Measurements from ENCODE around the gene TMEM201.

- TF ChIP-seq, protein P1, sequence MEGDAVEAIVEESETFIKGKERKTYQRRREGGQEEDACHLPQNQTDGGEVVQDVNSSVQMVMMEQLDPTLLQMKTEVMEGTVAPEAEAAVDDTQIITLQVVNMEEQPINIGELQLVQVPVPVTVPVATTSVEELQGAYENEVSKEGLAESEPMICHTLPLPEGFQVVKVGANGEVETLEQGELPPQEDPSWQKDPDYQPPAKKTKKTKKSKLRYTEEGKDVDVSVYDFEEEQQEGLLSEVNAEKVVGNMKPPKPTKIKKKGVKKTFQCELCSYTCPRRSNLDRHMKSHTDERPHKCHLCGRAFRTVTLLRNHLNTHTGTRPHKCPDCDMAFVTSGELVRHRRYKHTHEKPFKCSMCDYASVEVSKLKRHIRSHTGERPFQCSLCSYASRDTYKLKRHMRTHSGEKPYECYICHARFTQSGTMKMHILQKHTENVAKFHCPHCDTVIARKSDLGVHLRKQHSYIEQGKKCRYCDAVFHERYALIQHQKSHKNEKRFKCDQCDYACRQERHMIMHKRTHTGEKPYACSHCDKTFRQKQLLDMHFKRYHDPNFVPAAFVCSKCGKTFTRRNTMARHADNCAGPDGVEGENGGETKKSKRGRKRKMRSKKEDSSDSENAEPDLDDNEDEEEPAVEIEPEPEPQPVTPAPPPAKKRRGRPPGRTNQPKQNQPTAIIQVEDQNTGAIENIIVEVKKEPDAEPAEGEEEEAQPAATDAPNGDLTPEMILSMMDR (IDR thresholded peaks at IDR 0.05; ENCODE audit: low read depth, low read length, poor library complexity, severe bottlenecking) = no peak
- no peak for TF ChIP-seq EZH2phosphoT487 (IDR thresholded peaks at IDR 0.05; ENCODE audit: borderline replicate concordance, low read length)
These were observed 13.5 kb downstream of the TMEM201 start for GRCh38 chr1:9601942-9602793.

Measured in DOHH2 (cell line).